CD14-positive monocyte (primary cell): ENCODE results near the gene LDLR. TPM values are rescaled to one million over a fixed set of nuclear protein-coding genes. Genes with fewer than 3 reads are reported as not detected.

Experiments
- DNase-seq, 3 donors: peaks; one replicate each; pipeline ENCODE4 v3.0.0-alpha.2; 2011 to 2022
- H2AFZ ChIP-seq: 2 replicates; pipeline ENCODE4 v1.6.0; 2012; ENCODE audit warnings: mild to moderate bottlenecking, low read depth, low read length, inconsistent platforms; ENCODE audit not compliant: insufficient read depth, poor library complexity, severe bottlenecking
- H3K27ac ChIP-seq, 2 donors: 1 replicate in 1 of 2; 2 replicates in 1 of 2; pipeline ENCODE4 v1.5.1; 2012 to 2013; ENCODE audit warnings: low read length in 2 of 2, control low read depth in 1 of 2, inconsistent platforms in 1 of 2, low read depth in 1 of 2, mild to moderate bottlenecking in 1 of 2
- H3K27me3 ChIP-seq, 2 donors: one replicate each; pipeline versions ENCODE4 v1.6.0 to v1.6.1; 2011 to 2013; ENCODE audit warnings: low read length in 2 of 2; ENCODE audit not compliant: control insufficient read depth in 2 of 2, insufficient read depth in 2 of 2
- H3K36me3 ChIP-seq, 2 donors: replicated peaks in 1 of 2; 1 replicate in 1 of 2; 2 replicates in 1 of 2; pipeline versions ENCODE4 v1.5.1 to v1.6.1; 2012 to 2013; ENCODE audit warnings: low read length in 2 of 2, control low read depth in 1 of 2, inconsistent platforms in 1 of 2, mild to moderate bottlenecking in 1 of 2; ENCODE audit not compliant: insufficient read depth in 2 of 2, control insufficient read depth in 1 of 2
- H3K4me1 ChIP-seq, 2 donors: 1 replicate in 1 of 2; 2 replicates in 1 of 2; pipeline versions ENCODE4 v1.5.1 to v1.6.1; 2012 to 2013; ENCODE audit warnings: low read length in 2 of 2, control low read depth in 1 of 2, inconsistent platforms in 1 of 2, mild to moderate bottlenecking in 1 of 2, moderate library complexity in 1 of 2; ENCODE audit not compliant: insufficient read depth in 2 of 2, control insufficient read depth in 1 of 2
- H3K4me2 ChIP-seq: replicated peaks from 2 replicates; pipeline ENCODE3; 2012; ENCODE audit warnings: low read length, moderate library complexity, mild to moderate bottlenecking; ENCODE audit not compliant: poor library complexity, severe bottlenecking; ENCODE audit errors: extremely low read depth
- H3K4me3 ChIP-seq, 3 experiments: fragments of 200-600 bp in 1 of 3; sonication (generic) in 1 of 3; replicated peaks in 1 of 3; 1 replicate in 2 of 3; 2 replicates in 1 of 3; pipeline ENCODE4 v1.5.1; 2011 to 2013; ENCODE audit warnings: low read length in 3 of 3, mild to moderate bottlenecking in 3 of 3, control low read depth in 2 of 3, low read depth in 2 of 3, inconsistent platforms in 1 of 3, moderate library complexity in 1 of 3
- H3K79me2 ChIP-seq: 2 replicates; pipeline ENCODE4 v1.6.0; 2012; ENCODE audit warnings: mild to moderate bottlenecking, control low read depth, inconsistent platforms, low read length, moderate library complexity; ENCODE audit not compliant: insufficient read depth
- H3K9ac ChIP-seq: 2 replicates; pipeline ENCODE4 v1.6.0; 2017; ENCODE audit warnings: low read length, mild to moderate bottlenecking; ENCODE audit not compliant: insufficient read depth, poor library complexity, severe bottlenecking
- H3K9me3 ChIP-seq, 2 donors: replicated peaks in 1 of 2; 1 replicate in 1 of 2; 2 replicates in 1 of 2; pipeline versions ENCODE4 v1.5.1 to v1.6.1; 2012 to 2013; ENCODE audit warnings: low read length in 2 of 2, control low read depth in 1 of 2; ENCODE audit not compliant: control insufficient read depth in 1 of 2, insufficient read depth in 1 of 2
- H4K20me1 ChIP-seq: 2 replicates; pipeline ENCODE4 v1.6.0; 2012; ENCODE audit warnings: mild to moderate bottlenecking, low read length, control low read depth, moderate library complexity; ENCODE audit not compliant: insufficient read depth
- H3K27ac Mint-ChIP-seq, 7 donors: one replicate each; pipeline ENCODE4 v1.8.0; 2020; ENCODE audit warnings: mild to moderate bottlenecking in 7 of 7, mixed read lengths in 7 of 7, moderate library complexity in 6 of 7, inconsistent platforms in 2 of 7
- H3K27me3 Mint-ChIP-seq, 3 donors: one replicate each; pipeline ENCODE4 v1.8.0; 2021 to 2022; ENCODE audit warnings: low read depth in 3 of 3, mild to moderate bottlenecking in 3 of 3, mixed read lengths in 3 of 3, moderate library complexity in 3 of 3, inconsistent platforms in 1 of 3
- H3K36me3 Mint-ChIP-seq, 2 donors: one replicate each; pipeline ENCODE4 v1.8.0; 2020; ENCODE audit warnings: mixed read lengths in 2 of 2, inconsistent platforms in 1 of 2, mild to moderate bottlenecking in 1 of 2
- H3K4me1 Mint-ChIP-seq: one replicate; pipeline ENCODE4 v1.8.0; 2020; ENCODE audit warnings: mild to moderate bottlenecking, mixed read lengths
- H3K4me3 Mint-ChIP-seq, 2 donors: one replicate each; pipeline ENCODE4 v1.8.0; 2020; ENCODE audit warnings: mild to moderate bottlenecking in 2 of 2, mixed read lengths in 2 of 2, moderate library complexity in 1 of 2
- H3K9me3 Mint-ChIP-seq, 7 donors: one replicate each; pipeline ENCODE4 v1.8.0; 2020 to 2022; ENCODE audit warnings: mixed read lengths in 7 of 7, mild to moderate bottlenecking in 6 of 7, moderate library complexity in 6 of 7, inconsistent platforms in 2 of 7
- CTCF ChIP-seq: fragments of 200-600 bp; IDR thresholded peaks from one replicate; pipeline ENCODE4 v1.8.0; 2022; ENCODE audit warnings: antibody characterized with exemption, mild to moderate bottlenecking
- WGBS: methylation state at CpG from one replicate; pipeline ENCODE4 v1.1.5; 2013; ENCODE audit warnings: missing lambda C conversion rate; ENCODE audit not compliant: insufficient coverage; 5-methylcytosine and 5-hydroxymethylcytosine counted together
- intact Hi-C, 2 donors: fragments of 100-400 bp; cut with micrococcal nuclease; formaldehyde crosslinking; loops; one replicate each; pipeline versions ENCODE4 v1.15.0 to v1.15.1; 2023
- polyA minus RNA-seq: library from RNA; depleted of rRNA, polyadenylated mRNA; stranded (reverse); fragments of >200 nt; gene quantifications from 2 replicates; pipeline ENCODE4 v1.2.3, GENCODE V29; 2012
- polyA plus RNA-seq, 3 donors: library from polyadenylated mRNA; depleted of rRNA in 1 of 3; unstranded in 2 of 3; stranded (reverse) in 1 of 3; fragments of 300-500 nt in 2 of 3; fragments of >200 nt in 1 of 3; fragmentation: Illumina TruSeq in 2 of 3; gene quantifications; 1 replicate in 2 of 3; 2 replicates in 1 of 3; pipeline ENCODE4 v1.2.3, GENCODE V29; 2012 to 2021
- total RNA-seq, 12 experiments: library from RNA in 1 of 12; stranded (reverse) in 1 of 12; fragments of 120-200 nt in 1 of 12; gene quantifications; one replicate each; pipeline ENCODE4 v1.2.4 and lab custom pipeline; 2013 to 2026; ENCODE audit warnings: mixed read lengths in 6 of 12, inconsistent platforms in 1 of 12

LDLR gene
- 21.0 TPM for total RNA-seq (2013)
- polyA plus RNA-seq = 10 to 100 TPM; 14.3 to 21.2 (median 19.8) TPM
- 53.5 and 59.9 TPM in 2 replicates for polyA minus RNA-seq
- 87.5 to 744 (median 254) reads per million in 11 experiments for total RNA-seq (lab: John Stamatoyannopoulos, UW)

GRCh38 chr19:11089254-11090013 lies at the start of gene LDLR:
LDLR (plus strand) TSS chr19:11089463; CDS start chr19:11089549, 86 bp downstream.
- Histone ChIP-seq H3K79me2 (peaks cover 17% of the 10 kb centered on the region), H3K9ac (peak within 1 kb of the TSS; percentile 88), H4K20me1 (peaks cover 10% of the 10 kb centered on the region), H3K4me2 (peak within 1 kb of the TSS; percentile 84), H2AFZ (peak within 1 kb of the TSS; percentile 36), H3K36me3 (no peaks in the 10 kb centered on the region), H3K27ac (peak within 1 kb of the TSS; percentile 84 to 97), H3K4me3 (peak within 1 kb of the TSS; percentile 58 to 81 (median 78)), H3K9me3 (no peaks in the 10 kb centered on the region), H3K27me3 (peaks cover 0 to 10% of the 10 kb centered on the region in 2 donors), H3K4me1 (peaks cover 58% of the 10 kb centered on the region in 2 donors)
- DNase-seq = peak; percentile 84 to 95 (median 90)
- Mint-ChIP-seq H3K9me3 (peaks cover 0 to 4% (median 3%) of the 10 kb centered on the region in 7 donors), H3K4me3 (peak within 1 kb of the TSS; percentile 86 to 89), H3K27ac (peak within 1 kb of the TSS; percentile 88 to 100 (median 100)), H3K36me3 (peaks cover 0 to 4% of the 10 kb centered on the region in 2 donors), H3K27me3 (peaks cover 1 to 8% (median 7%) of the 10 kb centered on the region in 3 donors), H3K4me1 (peaks cover 44% of the 10 kb centered on the region)
- no peak for TF ChIP-seq CTCF
- under 1% methylated on average over 39 of the region's 43 CpGs for WGBS
- intact Hi-C loops = loop anchor here in 1 of 2 donors (2.0 to 10.0 kb wide), 2 partner anchors 15 to 55 kb away; no protein-coding TSS in a partner anchor

- Histone ChIP-seq H3K36me3 (peaks cover 55 to 84% of the 10 kb centered on the region in 2 donors), H3K4me3 (no peak overlapping the region), H3K27me3 (no peaks in the 10 kb centered on the region), H2AFZ (no peak overlapping the region), H3K27ac (no peak overlapping the region), H3K4me1 (no peaks in the 10 kb centered on the region), H3K4me2 (no peak overlapping the region), H3K9me3 (no peaks in the 10 kb centered on the region), H3K79me2 (no peaks in the 10 kb centered on the region), H3K9ac (no peak overlapping the region), H4K20me1 (peaks cover 14% of the 10 kb centered on the region)
- no peak overlapping the region for H3K4me3 Mint-ChIP-seq
- peaks cover 0 to 4% (median 0%) of the 10 kb centered on the region in 7 donors for H3K9me3 Mint-ChIP-seq
- peaks cover 4 to 6% (median 5%) of the 10 kb centered on the region in 3 donors for H3K27me3 Mint-ChIP-seq
- no peaks in the 10 kb centered on the region for H3K4me1 Mint-ChIP-seq
- no peak overlapping the region for H3K27ac Mint-ChIP-seq
- H3K36me3 Mint-ChIP-seq = peaks cover 72 to 87% of the 10 kb centered on the region in 2 donors
- no peak for DNase-seq
- no peak for TF ChIP-seq CTCF
- intact Hi-C loops = no loop called here
- 99% methylated on average over 15 of the region's 33 CpGs for WGBS
These were observed 48.1 kb upstream of the LDLR start for GRCh38 chr19:11041194-11041593.
